Panc1 (cell line): Measurements from ENCODE around the gene VWA3B. TPM values are rescaled to one million over a fixed set of nuclear protein-coding genes. Genes with fewer than 3 reads are reported as not detected.

ENCODE experiments used
- ATAC-seq: fragments of 200-7000 bp; cut with Tn5 transposase; 2 replicates; pipeline ENCODE4 v1.9.1; 2020; ENCODE audit warnings: mild to moderate bottlenecking, moderate library complexity
- BruUV-seq: library from RNA; stranded (reverse); fragments of 400-500 nt; replicated peaks from 2 replicates; lab custom pipeline; 2021; lab: Mats Ljungman, UMichigan
- CTCF ChIA-PET: fragments of 300-600 bp; sonication (Branson Sonifier 250); formaldehyde crosslinking; loops from one replicate; lab custom pipeline; 2022; ENCODE audit warnings: antibody characterized with exemption; lab: Charles Lee
- POLR2A ChIA-PET: fragments of 300-600 bp; sonication (Branson Sonifier 250); formaldehyde crosslinking; loops from one replicate; lab custom pipeline; 2022; ENCODE audit warnings: antibody characterized with exemption; lab: Charles Lee
- DNase-seq: peaks from one replicate; pipeline ENCODE4 v3.0.0-alpha.2; 2010; ENCODE audit warnings: low read depth, low spot score
- H3K27ac ChIP-seq: 2 replicates; pipeline ENCODE4 v1.5.1; 2011; ENCODE audit warnings: mild to moderate bottlenecking, low read length, inconsistent platforms
- H3K27me3 ChIP-seq: fragments of 200-500 bp; sonication (Bioruptor generic); 2 replicates; pipeline ENCODE4 v1.6.0; 2014; ENCODE audit warnings: low read length, inconsistent platforms; ENCODE audit not compliant: control insufficient read depth, insufficient read depth
- H3K36me3 ChIP-seq: fragments of 200-500 bp; sonication (Bioruptor generic); 2 replicates; pipeline ENCODE4 v1.5.1; 2014; ENCODE audit warnings: inconsistent platforms, mild to moderate bottlenecking, low read length, moderate library complexity; ENCODE audit not compliant: control insufficient read depth, insufficient read depth
- H3K4me1 ChIP-seq: 2 replicates; pipeline ENCODE4 v1.5.1; 2011; ENCODE audit warnings: inconsistent platforms, mild to moderate bottlenecking, low read length, moderate library complexity; ENCODE audit not compliant: control insufficient read depth, insufficient read depth
- H3K4me3 ChIP-seq, 2 experiments: 2 replicates each; pipeline ENCODE4 v1.5.1; 2011 to 2012; ENCODE audit warnings: low read depth in 2 of 2, low read length in 2 of 2, mild to moderate bottlenecking in 2 of 2, inconsistent platforms in 1 of 2, moderate library complexity in 1 of 2
- H3K9me3 ChIP-seq: fragments of 200-500 bp; sonication (Bioruptor generic); 2 replicates; pipeline ENCODE4 v1.5.1; 2014; ENCODE audit warnings: low read depth, mild to moderate bottlenecking, inconsistent platforms, low read length, moderate library complexity; ENCODE audit not compliant: control insufficient read depth, insufficient read depth
- CTCF ChIP-seq: fragments of 450-650 bp; IDR thresholded peaks from 2 replicates; pipeline ENCODE4 v1.5.1; 2017; ENCODE audit warnings: mild to moderate bottlenecking
- POLR2AphosphoS5 ChIP-seq: IDR thresholded peaks from 2 replicates; pipeline ENCODE4 v1.6.1; 2012; ENCODE audit warnings: mild to moderate bottlenecking, low read depth, low read length, moderate library complexity
- REST ChIP-seq, 2 experiments: IDR thresholded peaks; 2 replicates each; pipeline ENCODE4 v1.6.1; 2011 to 2012; ENCODE audit warnings: low read depth in 2 of 2, control low read depth in 1 of 2, low read length in 1 of 2, mild to moderate bottlenecking in 1 of 2, moderate library complexity in 1 of 2; ENCODE audit not compliant: insufficient read depth in 1 of 2
- SIN3A ChIP-seq: IDR thresholded peaks from 2 replicates; pipeline ENCODE4 v1.6.1; 2012; ENCODE audit warnings: low read depth, mild to moderate bottlenecking, low read length, moderate library complexity, borderline replicate concordance; ENCODE audit not compliant: insufficient read depth
- TCF7L2 ChIP-seq: IDR thresholded peaks from 2 replicates; pipeline ENCODE4 v1.6.1; 2011; ENCODE audit warnings: mild to moderate bottlenecking, low read depth, low read length, inconsistent platforms
- in situ Hi-C: cut with HindIII; loops from 2 replicates; pipeline ENCODE4 v1.10.0; 2016; ENCODE audit warnings: low sequenced_read_pairs, low pct_unique_long_range_greater_than_20kb
- intact Hi-C: fragments of 100-400 bp; cut with micrococcal nuclease; formaldehyde crosslinking; loops from one replicate; pipeline ENCODE4 v1.10.0; 2022; ENCODE audit not compliant: unreplicated experiment
- total RNA-seq: library from RNA; stranded (reverse); gene quantifications from one replicate; pipeline ENCODE4 v1.2.1, GENCODE V29; 2021; ENCODE audit not compliant: unreplicated experiment

The VWA3B gene
- total RNA-seq, 1 experiment from 2014 or later, result not detected

- DNase-seq (no peak), ATAC-seq (no peak)
- TF ChIP-seq CTCF, result no peak
- TF ChIP-seq POLR2AphosphoS5, result no peak
- TF ChIP-seq TCF7L2, result no peak
- no peak for TF ChIP-seq SIN3A
- TF ChIP-seq REST (IDR thresholded peaks at IDR 0.05; ENCODE audit: insufficient read depth in 1 of 2, low read depth in 2 of 2, low read length in 1 of 2), result no peak
- BruUV-seq, result no TSS peak
- Histone ChIP-seq H3K9me3 (no peaks in the 10 kb centered on the region), H3K27me3 (peaks cover 19% of the 10 kb centered on the region), H3K4me1 (no peaks in the 10 kb centered on the region), H3K27ac (no peak overlapping the region), H3K4me3 (no peak overlapping the region), H3K36me3 (no peaks in the 10 kb centered on the region)
- in situ Hi-C loops (no loop called here), intact Hi-C loops (no loop called here)
- ChIA-PET CTCF (no interaction called here), POLR2A (no interaction called here)
These were observed 125.4 kb downstream of the VWA3B start for GRCh38 chr2:98212092-98213000.

- in situ Hi-C loops (no loop called here), intact Hi-C loops (no loop called here)
- Histone ChIP-seq H3K4me3 (no peak overlapping the region), H3K4me1 (no peaks in the 10 kb centered on the region), H3K9me3 (peaks cover 3% of the 10 kb centered on the region; the same call in 1 of the 2 replicates), H3K36me3 (no peaks in the 10 kb centered on the region), H3K27me3 (peaks cover 15% of the 10 kb centered on the region), H3K27ac (no peak overlapping the region)
- ChIA-PET POLR2A (no interaction called here), CTCF (no interaction called here)
- BruUV-seq, result no TSS peak
- ATAC-seq, result no peak
- TF ChIP-seq SIN3A (no peak), CTCF (no peak), TCF7L2 (no peak), POLR2AphosphoS5 (no peak), REST (IDR thresholded peaks at IDR 0.05; ENCODE audit: insufficient read depth in 1 of 2, low read depth in 2 of 2, low read length in 1 of 2) (no peak)
- no peak for DNase-seq
These were observed 129.6 kb downstream of the VWA3B start for GRCh38 chr2:98216616-98217015.
